HUES48 (cell line): Measurements from ENCODE around the gene SLC25A21.
"Not testable (repeated sequence)": the region's sequence is repeated elsewhere in the genome, so short reads cannot be mapped to it uniquely, and the experiment has no call there.

Experiments
- H3K27ac ChIP-seq: one replicate; pipeline ENCODE4 v1.7.0; 2013; ENCODE audit warnings: low read depth, low read length, inconsistent platforms
- H3K27me3 ChIP-seq: 2 replicates; pipeline ENCODE4 v1.6.1; 2013; ENCODE audit warnings: mild to moderate bottlenecking, low read length; ENCODE audit not compliant: control insufficient read depth, insufficient read depth
- H3K36me3 ChIP-seq: 2 replicates; pipeline ENCODE4 v1.6.1; 2013; ENCODE audit warnings: low read length; ENCODE audit not compliant: control insufficient read depth, insufficient read depth
- H3K4me1 ChIP-seq: 2 replicates; pipeline ENCODE4 v1.6.1; 2013; ENCODE audit warnings: mild to moderate bottlenecking, low read length; ENCODE audit not compliant: control insufficient read depth, insufficient read depth
- H3K4me3 ChIP-seq: 2 replicates; pipeline ENCODE4 v1.5.1; 2013; ENCODE audit warnings: mild to moderate bottlenecking, low read depth, low read length
- H3K9ac ChIP-seq: 2 replicates; pipeline ENCODE4 v1.6.1; 2013; ENCODE audit warnings: mild to moderate bottlenecking, low read depth, low read length, moderate library complexity
- H3K9me3 ChIP-seq: 2 replicates; pipeline ENCODE4 v1.6.1; 2013; ENCODE audit warnings: low read length; ENCODE audit not compliant: control insufficient read depth, insufficient read depth

SLC25A21 gene

GRCh38 chr14:36981832-36982529, 190.4 kb downstream of the SLC25A21 start:
- Histone ChIP-seq H3K9ac (no peak overlapping the region), H3K36me3 (no peaks in the 10 kb centered on the region)

GRCh38 chr14:36980413-36980812, 192.0 kb downstream of the SLC25A21 start:
- not testable (repeated sequence) for H3K27ac ChIP-seq, H3K27me3 ChIP-seq, H3K36me3 ChIP-seq, H3K9ac ChIP-seq, H3K4me3 ChIP-seq, H3K9me3 ChIP-seq, H3K4me1 ChIP-seq

More at GRCh38 chr14:36981832-36982529, 190.4 kb downstream of the SLC25A21 start:
- Histone ChIP-seq H3K27me3 (no peaks in the 10 kb centered on the region), H3K9me3 (no peaks in the 10 kb centered on the region), H3K27ac (no peak overlapping the region), H3K4me3 (no peak overlapping the region), H3K4me1 (no peaks in the 10 kb centered on the region)

DNA sequence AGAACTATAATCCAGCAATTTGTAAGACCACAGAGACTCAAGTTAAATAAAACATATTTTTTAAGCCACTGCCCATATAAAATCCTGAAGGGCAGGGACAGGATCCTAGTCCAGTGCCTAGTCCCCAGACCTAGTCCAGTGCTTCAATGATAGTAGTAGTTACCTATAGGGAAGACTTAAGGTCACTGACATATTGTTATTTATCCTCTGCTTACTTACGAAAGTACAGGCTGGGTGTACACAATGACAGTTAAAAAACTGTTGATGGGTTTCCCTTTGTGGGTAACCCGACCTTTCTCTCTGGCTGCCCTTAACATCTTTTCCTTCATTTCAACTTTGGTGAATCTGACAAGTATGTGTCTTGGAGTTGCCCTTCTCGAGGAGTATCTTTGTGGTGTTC, 192.5 kb downstream of the SLC25A21 start:
- Histone ChIP-seq H3K36me3 (no peaks in the 10 kb centered on the region), H3K4me3 (no peak overlapping the region), H3K9ac (no peak overlapping the region), H3K27me3 (no peaks in the 10 kb centered on the region), H3K4me1 (peaks cover 5% of the 10 kb centered on the region; the same call in 1 of the 2 replicates), H3K9me3 (no peaks in the 10 kb centered on the region), H3K27ac (no peak overlapping the region)

- Histone ChIP-seq H3K4me3 (no peak overlapping the region), H3K9ac (no peak overlapping the region), H3K27me3 (no peaks in the 10 kb centered on the region), H3K4me1 (peaks cover 5% of the 10 kb centered on the region; the same call in 1 of the 2 replicates), H3K9me3 (no peaks in the 10 kb centered on the region), H3K36me3 (no peaks in the 10 kb centered on the region), H3K27ac (no peak overlapping the region)
These were observed 195.8 kb downstream of the SLC25A21 start for GRCh38 chr14:36976571-36977023.

DNA sequence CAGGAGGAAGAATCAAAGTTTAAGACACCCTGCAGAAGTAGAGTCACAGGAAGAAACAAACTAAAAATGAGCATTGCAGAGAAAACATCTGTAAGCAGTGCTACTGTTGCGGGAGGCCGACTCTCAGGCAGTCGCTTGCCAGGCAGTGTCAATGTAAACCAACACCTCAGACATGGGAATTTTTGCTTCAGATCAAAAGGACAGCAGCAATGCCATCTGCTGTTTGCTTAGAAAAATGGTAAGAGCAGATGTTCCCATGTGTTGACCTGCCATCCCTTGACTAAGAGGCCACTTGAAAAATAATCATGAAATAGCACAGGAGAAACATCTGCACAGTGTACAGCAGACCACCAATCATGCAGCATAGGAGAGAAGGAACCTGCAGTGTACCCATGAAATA, 196.6 kb downstream of the SLC25A21 start:
- peaks cover 5% of the 10 kb centered on the region; the same call in 1 of the 2 replicates for H3K4me1 ChIP-seq
- no peaks in the 10 kb centered on the region for H3K27me3 ChIP-seq
- no peaks in the 10 kb centered on the region for H3K36me3 ChIP-seq
- H3K9me3 ChIP-seq = no peaks in the 10 kb centered on the region
- H3K9ac ChIP-seq = no peak overlapping the region
- H3K4me3 ChIP-seq = no peak overlapping the region
- H3K27ac ChIP-seq = no peak overlapping the region

- Histone ChIP-seq H3K36me3 (no peaks in the 10 kb centered on the region), H3K27ac (no peak overlapping the region), H3K27me3 (no peaks in the 10 kb centered on the region), H3K4me1 (peaks cover 5% of the 10 kb centered on the region; the same call in 1 of the 2 replicates), H3K4me3 (no peak overlapping the region), H3K9ac (no peak overlapping the region), H3K9me3 (no peaks in the 10 kb centered on the region)
These were observed 197.4 kb downstream of the SLC25A21 start for GRCh38 chr14:36974985-36975384.

GRCh38 chr14:36973806-36974442, 198.5 kb downstream of the SLC25A21 start:
- Histone ChIP-seq H3K9me3 (no peaks in the 10 kb centered on the region), H3K27me3 (no peaks in the 10 kb centered on the region), H3K4me3 (no peak overlapping the region), H3K4me1 (peaks cover 5% of the 10 kb centered on the region; the same call in 1 of the 2 replicates), H3K27ac (no peak overlapping the region), H3K36me3 (no peaks in the 10 kb centered on the region), H3K9ac (no peak overlapping the region)

- Histone ChIP-seq H3K9ac (no peak overlapping the region), H3K4me1 (0 out of 2 replicates have a peak, but pooled peaks cover under 1% of the 10 kb centered on the region), H3K4me3 (no peak overlapping the region), H3K27me3 (no peaks in the 10 kb centered on the region), H3K27ac (no peak overlapping the region), H3K36me3 (no peaks in the 10 kb centered on the region), H3K9me3 (no peaks in the 10 kb centered on the region)
These were observed 201.0 kb downstream of the SLC25A21 start for GRCh38 chr14:36971263-36971855.

- Histone ChIP-seq H3K36me3 (no peaks in the 10 kb centered on the region), H3K9ac (no peak overlapping the region), H3K27me3 (no peaks in the 10 kb centered on the region), H3K4me1 (no peaks in the 10 kb centered on the region), H3K27ac (no peak overlapping the region), H3K9me3 (no peaks in the 10 kb centered on the region), H3K4me3 (no peak overlapping the region)
These were observed 204.4 kb downstream of the SLC25A21 start for GRCh38 chr14:36967892-36968555.

GRCh38 chr14:36955967-36956366, 216.4 kb downstream of the SLC25A21 start:
- no peaks in the 10 kb centered on the region for H3K27me3 ChIP-seq
- no peak overlapping the region for H3K27ac ChIP-seq
- H3K36me3 ChIP-seq = no peaks in the 10 kb centered on the region
- H3K4me1 ChIP-seq = peaks cover 14% of the 10 kb centered on the region; the same call in 1 of the 2 replicates
- H3K9ac ChIP-seq = no peak overlapping the region
- H3K4me3 ChIP-seq = no peak overlapping the region
- H3K9me3 ChIP-seq = no peaks in the 10 kb centered on the region
